ENCODE results near the gene TFPT.

Gene TFPT

GRCh38 chr19:54115109-54116063 lies at the start of gene TFPT, which contains the start of gene PRPF31:
TSS of gene TFPT (minus strand) at chr19:54115657. CDS start at chr19:54115269, 388 bp downstream.
TSS of gene PRPF31 (plus strand) at chr19:54115754. CDS start at chr19:54118279, 2,525 bp downstream.
- DNase-seq (ENCODE audit: low read depth, low spot score), result peak; percentile 95

- DNase-seq (ENCODE audit: low read depth, low spot score), result no peak
Observed at GRCh38 chr19:54165222-54165621, 49.8 kb upstream of the TFPT start.

GRCh38 chr19:54164369-54165068 lies 49.1 kb upstream of the TFPT start:
- no peak for DNase-seq (ENCODE audit: low read depth, low spot score)

GRCh38 chr19:54162884-54163283 lies 47.4 kb upstream of the TFPT start:
- no peak for DNase-seq (ENCODE audit: low read depth, low spot score)

- DNase-seq (ENCODE audit: low read depth, low spot score), result no peak
Observed at GRCh38 chr19:54162241-54162805, 46.9 kb upstream of the TFPT start.

GRCh38 chr19:54160854-54161253 lies 45.4 kb upstream of the TFPT start:
- no peak for DNase-seq (ENCODE audit: low read depth, low spot score)

GRCh38 chr19:54160182-54160811 lies 44.8 kb upstream of the TFPT start:
- no peak for DNase-seq (ENCODE audit: low read depth, low spot score)

- DNase-seq (ENCODE audit: low read depth, low spot score), result peak; percentile 100
Observed at GRCh38 chr19:54159352-54160181, 44.1 kb upstream of the TFPT start, which contains the start of gene LENG1. TSS of gene LENG1 (minus strand) at chr19:54159721. CDS start at chr19:54159695, 26 bp downstream.

- no peak for DNase-seq (ENCODE audit: low read depth, low spot score)
Observed at GRCh38 chr19:54158812-54159351, 43.4 kb upstream of the TFPT start.

- DNase-seq (ENCODE audit: low read depth, low spot score), result no peak
Observed at GRCh38 chr19:54156953-54157352, 41.5 kb upstream of the TFPT start.

GRCh38 chr19:54156490-54156889 lies 41.0 kb upstream of the TFPT start:
- no peak for DNase-seq (ENCODE audit: low read depth, low spot score)

GRCh38 chr19:54155694-54156093 lies 40.2 kb upstream of the TFPT start:
- no peak for DNase-seq (ENCODE audit: low read depth, low spot score)

- no peak for DNase-seq (ENCODE audit: low read depth, low spot score)
Observed at GRCh38 chr19:54154603-54155345, 39.3 kb upstream of the TFPT start.

- DNase-seq (ENCODE audit: low read depth, low spot score), result no peak
Observed at GRCh38 chr19:54153731-54154326, 38.4 kb upstream of the TFPT start.

GRCh38 chr19:54152878-54153524 lies 37.5 kb upstream of the TFPT start:
- no peak for DNase-seq (ENCODE audit: low read depth, low spot score)

- no peak for DNase-seq (ENCODE audit: low read depth, low spot score)
Observed at GRCh38 chr19:54152267-54152666, 36.8 kb upstream of the TFPT start.

GRCh38 chr19:54151362-54152035 lies 36.0 kb upstream of the TFPT start:
- DNase-seq (ENCODE audit: low read depth, low spot score), result no peak
